Stimulated activated CD4-positive, alpha-beta T cell treated with anti-CD3 and anti-CD28 coated beads, TNF-alpha, amount 100 ng/mL, for 1 hour (primary cell): ENCODE data around the gene GRIK5.
A peak's percentile ranks its signal among the peaks of the same experiment; 100 is the strongest.
"Not testable (repeated sequence)": the region's sequence is repeated elsewhere in the genome, so short reads cannot be mapped to it uniquely, and the experiment has no call there.

ENCODE experiments used
- DNase-seq, 3 donors: peaks; one replicate each; pipeline ENCODE4 v3.0.0-alpha.2; 2020; ENCODE audit warnings: low read depth in 3 of 3, low spot score in 1 of 3

GRIK5 gene

GRCh38 chr19:42018503-42019193 is 51.4 kb downstream of the GRIK5 start:
- no peak for DNase-seq

GRCh38 chr19:42017040-42017439 is 53.0 kb downstream of the GRIK5 start:
- no peak for DNase-seq

GRCh38 chr19:42012747-42013146 is 57.3 kb downstream of the GRIK5 start:
- not testable (repeated sequence) for DNase-seq

- no peak for DNase-seq
These were observed 59.5 kb downstream of the GRIK5 start for GRCh38 chr19:42010245-42011126.

GRCh38 chr19:42006569-42006968 is 63.4 kb downstream of the GRIK5 start:
- no peak for DNase-seq

GRCh38 chr19:42005504-42005903 is 64.5 kb downstream of the GRIK5 start:
- DNase-seq: no peak

GRCh38 chr19:42003506-42004294 is 66.3 kb downstream of the GRIK5 start:
- no peak for DNase-seq

GRCh38 chr19:41999878-42000208 is 70.2 kb downstream of the GRIK5 start:
- no peak for DNase-seq

GRCh38 chr19:41999071-41999877 is 70.7 kb downstream of the GRIK5 start:
- DNase-seq: no peak

GRCh38 chr19:41998246-41999020 is 71.6 kb downstream of the GRIK5 start:
- DNase-seq: peak in 1 of 3 donors; percentile 11

GRCh38 chr19:41997851-41998229 is 72.2 kb downstream of the GRIK5 start:
- no peak for DNase-seq

GRCh38 chr19:41997121-41997850 is 72.7 kb downstream of the GRIK5 start:
- peak in 1 of 3 donors; percentile 28 for DNase-seq

- no peak for DNase-seq
These were observed 73.8 kb downstream of the GRIK5 start for GRCh38 chr19:41995959-41996797.

GRCh38 chr19:41994994-41995958 is 74.7 kb downstream of the GRIK5 start:
- DNase-seq: no peak

GRCh38 chr19:41994521-41994971 is 75.5 kb downstream of the GRIK5 start:
- DNase-seq: peak in 1 of 3 donors; percentile 3

GRCh38 chr19:41993612-41994483 is 76.2 kb downstream of the GRIK5 start, which contains the start of gene ATP1A3:
ATP1A3 (minus strand) TSS chr19:41994230; CDS start chr19:41994076, 154 bp downstream.
- DNase-seq: peak; percentile 5 to 47 (median 13)
